Stimulated activated CD8-positive, alpha-beta memory T cell treated with anti-CD3 and anti-CD28 coated beads, Interleukin-12 subunit alpha, Interleukin-12 subunit beta, amount 100 ng/mL, for 4 hours (primary cell): ENCODE data around the gene RBCK1.
"Not testable (repeated sequence)": the region's sequence is repeated elsewhere in the genome, so short reads cannot be mapped to it uniquely, and the experiment has no call there.

Experiments
- DNase-seq: peaks from one replicate; pipeline ENCODE4 v3.0.0-alpha.2; 2020; ENCODE audit warnings: low read depth

Gene RBCK1

GRCh38 chr20:407953-408842, at the start of gene RBCK1:
Gene RBCK1, plus strand, starts transcription at chr20:408299. Its CDS starts 459 bp downstream, at chr20:408758.
- DNase-seq, result peak; percentile 83

GRCh38 chr20:358891-359555, 49.1 kb upstream of the RBCK1 start:
- DNase-seq, result no peak

- no peak for DNase-seq
Measured at GRCh38 chr20:361561-361960, 46.5 kb upstream of the RBCK1 start.

- DNase-seq, result no peak
Measured at GRCh38 chr20:362271-363254, 45.5 kb upstream of the RBCK1 start.

- no peak for DNase-seq
Measured at GRCh38 chr20:363319-364078, 44.6 kb upstream of the RBCK1 start.

GRCh38 chr20:364905-365794, 42.9 kb upstream of the RBCK1 start:
- no peak for DNase-seq

GRCh38 chr20:366041-366718, 41.9 kb upstream of the RBCK1 start:
- DNase-seq, result no peak

- no peak for DNase-seq
Measured at GRCh38 chr20:366719-367485, 41.2 kb upstream of the RBCK1 start.

GRCh38 chr20:367486-367887, 40.6 kb upstream of the RBCK1 start:
- DNase-seq, result no peak

- DNase-seq, result no peak
Measured at GRCh38 chr20:368915-369314, 39.2 kb upstream of the RBCK1 start.

GRCh38 chr20:370151-370600, 37.9 kb upstream of the RBCK1 start:
- no peak for DNase-seq

GRCh38 chr20:370977-371754, 36.9 kb upstream of the RBCK1 start:
- DNase-seq, result no peak

- DNase-seq, result no peak
Measured at GRCh38 chr20:371755-372542, 36.1 kb upstream of the RBCK1 start.

GRCh38 chr20:372543-373082, 35.5 kb upstream of the RBCK1 start:
- DNase-seq, result not testable (repeated sequence)

- DNase-seq, result no peak
Measured at GRCh38 chr20:373171-373890, 34.8 kb upstream of the RBCK1 start.

GRCh38 chr20:375265-375889, 32.7 kb upstream of the RBCK1 start:
- no peak for DNase-seq
